GM19099 (cell line): ENCODE data around the gene MINDY1.

Experiments
- POLR2A ChIP-seq: IDR thresholded peaks from 3 replicates; pipeline ENCODE4 v1.6.1; 2011; ENCODE audit warnings: low read depth; ENCODE audit not compliant: insufficient read length; ENCODE audit errors: extremely low read depth

The MINDY1 gene

GRCh38 chr1:150965605-150966004, 41.1 kb downstream of the MINDY1 start:
- TF ChIP-seq POLR2A, result no peak

DNA sequence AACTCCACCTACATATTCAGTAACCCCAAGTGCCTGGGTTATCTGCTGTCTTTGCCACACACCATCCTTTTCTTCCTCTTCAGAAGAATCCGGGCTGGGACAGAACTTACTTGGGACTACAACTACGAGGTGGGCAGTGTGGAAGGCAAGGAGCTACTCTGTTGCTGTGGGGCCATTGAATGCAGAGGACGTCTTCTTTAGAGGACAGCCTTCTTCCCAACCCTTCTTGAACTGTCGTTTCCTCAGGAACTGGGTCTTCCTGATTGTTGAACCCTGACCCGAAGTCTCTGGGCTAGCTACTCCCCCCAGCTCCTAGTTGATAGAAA, 42.6 kb downstream of the MINDY1 start:
- TF ChIP-seq POLR2A, result no peak

GRCh38 chr1:150963321-150964163, 43.2 kb downstream of the MINDY1 start:
- TF ChIP-seq POLR2A, result no peak

- no peak for TF ChIP-seq POLR2A
Measured at GRCh38 chr1:150961756-150962155, 44.9 kb downstream of the MINDY1 start.

DNA sequence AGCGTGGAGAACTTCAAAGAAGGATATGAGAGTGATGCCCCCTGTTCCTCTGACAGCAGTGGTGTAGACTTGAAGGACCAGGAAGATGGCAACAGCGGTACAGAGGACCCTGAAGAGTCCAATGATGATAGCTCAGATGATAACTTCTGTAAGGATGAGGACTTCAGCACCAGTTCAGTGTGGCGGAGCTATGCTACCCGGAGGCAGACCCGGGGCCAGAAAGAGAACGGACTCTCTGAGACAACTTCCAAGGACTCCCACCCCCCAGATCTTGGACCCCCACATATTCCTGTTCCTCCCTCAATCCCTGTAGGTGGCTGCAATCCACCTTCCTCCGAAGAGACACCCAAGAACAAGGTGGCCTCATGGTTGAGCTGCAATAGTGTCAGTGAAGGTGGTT, 46.1 kb downstream of the MINDY1 start:
- no peak for TF ChIP-seq POLR2A

- TF ChIP-seq POLR2A, result no peak
Measured at GRCh38 chr1:150957666-150958065, 49.0 kb downstream of the MINDY1 start.

GRCh38 chr1:150955280-150955679, 51.4 kb downstream of the MINDY1 start:
- no peak for TF ChIP-seq POLR2A

GRCh38 chr1:150954708-150955107, 52.0 kb downstream of the MINDY1 start:
- TF ChIP-seq POLR2A, result no peak
